Stimulated activated CD8-positive, alpha-beta memory T cell treated with anti-CD3 and anti-CD28 coated beads, Interleukin-15, amount 100 ng/mL, for 4 hours (primary cell): Measurements from ENCODE around the gene LGALS4.
"Not testable (repeated sequence)": the region's sequence is repeated elsewhere in the genome, so short reads cannot be mapped to it uniquely, and the experiment has no call there.

Experiments used
- DNase-seq, 2 donors: peaks; one replicate each; pipeline ENCODE4 v3.0.0-alpha.2; 2020; ENCODE audit warnings: low read depth in 2 of 2

The LGALS4 gene

GRCh38 chr19:38795549-38795948, 17.2 kb downstream of the LGALS4 start:
- DNase-seq, result no peak

GRCh38 chr19:38793671-38794070, 19.1 kb downstream of the LGALS4 start:
- no peak for DNase-seq

GRCh38 chr19:38793177-38793576, 19.6 kb downstream of the LGALS4 start:
- no peak for DNase-seq

- no peak for DNase-seq
Measured at GRCh38 chr19:38792250-38793111, 20.3 kb downstream of the LGALS4 start.

- not testable (repeated sequence) for DNase-seq
Measured at GRCh38 chr19:38791451-38792064, 21.2 kb downstream of the LGALS4 start.

- DNase-seq, result not testable (repeated sequence)
Measured at GRCh38 chr19:38790507-38791403, 22.0 kb downstream of the LGALS4 start.

- DNase-seq, result no peak
Measured at GRCh38 chr19:38788478-38789243, 24.1 kb downstream of the LGALS4 start, which contains the start of gene LGALS7B. Gene LGALS7B, plus strand, starts transcription at chr19:38789200. Its CDS starts 27 bp downstream, at chr19:38789227.

- DNase-seq, result no peak
Measured at GRCh38 chr19:38786572-38787265, 26.0 kb downstream of the LGALS4 start.

GRCh38 chr19:38786061-38786460, 26.7 kb downstream of the LGALS4 start:
- DNase-seq, result not testable (repeated sequence)

- DNase-seq, result no peak
Measured at GRCh38 chr19:38785187-38785699, 27.5 kb downstream of the LGALS4 start.

- no peak for DNase-seq
Measured at GRCh38 chr19:38784224-38784623, 28.5 kb downstream of the LGALS4 start.

- DNase-seq, result not testable (repeated sequence)
Measured at GRCh38 chr19:38782212-38782611, 30.5 kb downstream of the LGALS4 start.

GRCh38 chr19:38781058-38781457, 31.7 kb downstream of the LGALS4 start:
- DNase-seq, result no peak

- DNase-seq, result no peak
Measured at GRCh38 chr19:38780443-38780842, 32.3 kb downstream of the LGALS4 start.

GRCh38 chr19:38778733-38779132, 34.0 kb downstream of the LGALS4 start:
- no peak for DNase-seq

- no peak for DNase-seq
Measured at GRCh38 chr19:38774181-38774950, 38.4 kb downstream of the LGALS4 start.

GRCh38 chr19:38773469-38774177, 39.1 kb downstream of the LGALS4 start, which contains the start of gene LGALS7:
Gene LGALS7, minus strand, starts transcription at chr19:38773517. Its CDS starts 25 bp downstream, at chr19:38773492.
- no peak for DNase-seq

GRCh38 chr19:38771569-38771968, 41.2 kb downstream of the LGALS4 start:
- not testable (repeated sequence) for DNase-seq

GRCh38 chr19:38770949-38771275, 41.8 kb downstream of the LGALS4 start:
- DNase-seq, result not testable (repeated sequence)
